Right lobe of liver (tissue), 4 donors: Measurements from ENCODE around the gene APBB2.

Source experiments
- CTCF ChIP-seq, 4 donors: fragments of 200-600 bp in 3 of 4; fragments of 450-650 bp in 1 of 4; IDR thresholded peaks; one replicate each; pipeline versions ENCODE4 v1.5.1 to v1.8.0; 2016 to 2022; ENCODE audit warnings: antibody characterized with exemption in 4 of 4, mild to moderate bottlenecking in 2 of 4
- POLR2A ChIP-seq: fragments of 450-650 bp; IDR thresholded peaks from one replicate; pipeline ENCODE4 v1.6.1; 2017; ENCODE audit warnings: antibody characterized with exemption, mild to moderate bottlenecking
- donor health status: DM: no; HTN: no; CAD: no.
- donor health status: DM: no; HTN: no; CAD: no.
- donor health status: DM: no; HTN: yes; CAD: no.

- peak; percentile 21 to 29 (median 25) for TF ChIP-seq CTCF (IDR thresholded peaks at IDR 0.05)
- TF ChIP-seq POLR2A, result no peak
These were observed 44.4 kb upstream of the APBB2 start for GRCh38 chr4:41258783-41259182.
